Panc1 (cell line): Measurements from ENCODE around the gene IPO13.

Experiments
- CTCF ChIP-seq: fragments of 450-650 bp; IDR thresholded peaks from 2 replicates; pipeline ENCODE4 v1.5.1; 2017; ENCODE audit warnings: mild to moderate bottlenecking
- POLR2AphosphoS5 ChIP-seq: IDR thresholded peaks from 2 replicates; pipeline ENCODE4 v1.6.1; 2012; ENCODE audit warnings: mild to moderate bottlenecking, low read depth, low read length, moderate library complexity
- SIN3A ChIP-seq: IDR thresholded peaks from 2 replicates; pipeline ENCODE4 v1.6.1; 2012; ENCODE audit warnings: low read depth, mild to moderate bottlenecking, low read length, moderate library complexity, borderline replicate concordance; ENCODE audit not compliant: insufficient read depth
- TCF7L2 ChIP-seq: IDR thresholded peaks from 2 replicates; pipeline ENCODE4 v1.6.1; 2011; ENCODE audit warnings: mild to moderate bottlenecking, low read depth, low read length, inconsistent platforms
- TF ChIP-seq, protein P1 (sequence below), 2 experiments: IDR thresholded peaks; 2 replicates each; pipeline ENCODE4 v1.6.1; 2011 to 2012; ENCODE audit warnings: low read depth in 2 of 2, control low read depth in 1 of 2, low read length in 1 of 2, mild to moderate bottlenecking in 1 of 2, moderate library complexity in 1 of 2; ENCODE audit not compliant: insufficient read depth in 1 of 2

DNA sequence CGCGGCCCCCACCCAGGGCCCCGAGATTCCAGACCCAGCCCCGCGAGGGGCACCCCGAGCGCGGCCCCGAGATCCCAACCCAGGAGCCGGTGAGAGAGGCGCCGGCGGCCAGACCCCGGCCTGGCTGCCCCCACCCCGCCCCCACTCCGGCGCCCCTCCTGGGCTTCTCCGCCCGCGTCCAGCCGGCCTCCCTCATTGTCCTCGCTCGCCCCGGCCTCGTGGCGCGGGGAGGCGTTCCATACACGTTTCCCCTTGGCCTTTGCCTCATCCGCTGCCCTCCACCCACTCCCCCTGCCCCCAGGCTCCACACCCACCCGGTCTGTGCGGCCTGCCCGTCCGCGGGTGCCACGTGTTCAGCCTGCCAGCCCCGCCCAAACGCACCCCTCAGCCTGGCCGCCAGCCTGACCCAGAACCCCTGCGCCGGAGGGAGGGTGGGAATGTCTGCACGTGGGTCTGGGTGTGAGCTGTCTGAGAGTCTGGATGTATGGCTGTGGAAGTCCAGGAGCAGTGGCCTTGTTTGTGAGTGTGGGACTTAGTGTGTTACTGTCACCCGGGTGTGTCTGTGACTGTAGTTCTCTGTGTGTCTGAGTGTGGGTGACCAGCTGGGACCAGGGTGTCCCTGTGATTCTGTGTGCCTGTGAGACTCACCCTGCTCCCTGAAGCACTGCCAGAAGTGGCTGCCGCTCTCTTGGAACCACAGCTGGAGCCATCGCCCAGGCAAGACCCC lies 32.9 kb downstream of the IPO13 start:
- TF ChIP-seq CTCF, result no peak
- TF ChIP-seq POLR2AphosphoS5, result no peak
- no peak for TF ChIP-seq SIN3A
- no peak for TF ChIP-seq TCF7L2
- TF ChIP-seq, protein P1, sequence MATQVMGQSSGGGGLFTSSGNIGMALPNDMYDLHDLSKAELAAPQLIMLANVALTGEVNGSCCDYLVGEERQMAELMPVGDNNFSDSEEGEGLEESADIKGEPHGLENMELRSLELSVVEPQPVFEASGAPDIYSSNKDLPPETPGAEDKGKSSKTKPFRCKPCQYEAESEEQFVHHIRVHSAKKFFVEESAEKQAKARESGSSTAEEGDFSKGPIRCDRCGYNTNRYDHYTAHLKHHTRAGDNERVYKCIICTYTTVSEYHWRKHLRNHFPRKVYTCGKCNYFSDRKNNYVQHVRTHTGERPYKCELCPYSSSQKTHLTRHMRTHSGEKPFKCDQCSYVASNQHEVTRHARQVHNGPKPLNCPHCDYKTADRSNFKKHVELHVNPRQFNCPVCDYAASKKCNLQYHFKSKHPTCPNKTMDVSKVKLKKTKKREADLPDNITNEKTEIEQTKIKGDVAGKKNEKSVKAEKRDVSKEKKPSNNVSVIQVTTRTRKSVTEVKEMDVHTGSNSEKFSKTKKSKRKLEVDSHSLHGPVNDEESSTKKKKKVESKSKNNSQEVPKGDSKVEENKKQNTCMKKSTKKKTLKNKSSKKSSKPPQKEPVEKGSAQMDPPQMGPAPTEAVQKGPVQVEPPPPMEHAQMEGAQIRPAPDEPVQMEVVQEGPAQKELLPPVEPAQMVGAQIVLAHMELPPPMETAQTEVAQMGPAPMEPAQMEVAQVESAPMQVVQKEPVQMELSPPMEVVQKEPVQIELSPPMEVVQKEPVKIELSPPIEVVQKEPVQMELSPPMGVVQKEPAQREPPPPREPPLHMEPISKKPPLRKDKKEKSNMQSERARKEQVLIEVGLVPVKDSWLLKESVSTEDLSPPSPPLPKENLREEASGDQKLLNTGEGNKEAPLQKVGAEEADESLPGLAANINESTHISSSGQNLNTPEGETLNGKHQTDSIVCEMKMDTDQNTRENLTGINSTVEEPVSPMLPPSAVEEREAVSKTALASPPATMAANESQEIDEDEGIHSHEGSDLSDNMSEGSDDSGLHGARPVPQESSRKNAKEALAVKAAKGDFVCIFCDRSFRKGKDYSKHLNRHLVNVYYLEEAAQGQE (IDR thresholded peaks at IDR 0.05; ENCODE audit: insufficient read depth in 1 of 2, low read depth in 2 of 2, low read length in 1 of 2), result no peak
